Heart right ventricle (tissue), 16 donors: ENCODE results near the gene PLXDC2. TPM values are rescaled to one million over a fixed set of nuclear protein-coding genes. Genes with fewer than 3 reads are reported as not detected.

Experiments used
- ATAC-seq, 8 donors: fragments of 200-7000 bp; cut with Tn5 transposase; one replicate each; pipeline ENCODE4 v1.9.1; 2020; ENCODE audit warnings: mild to moderate bottlenecking in 8 of 8, moderate library complexity in 8 of 8, moderate number of reproducible peaks in 1 of 8
- DNase-seq, 2 donors: peaks; one replicate each; pipeline ENCODE4 v3.0.0-alpha.2; 2020
- H3K27ac ChIP-seq, 10 donors: fragments of 200-600 bp; sonication (generic) in 2 of 10; one replicate each; pipeline versions ENCODE4 v1.5.0 to v1.8.0; 2020 to 2022; ENCODE audit warnings: mild to moderate bottlenecking in 3 of 10
- H3K27me3 ChIP-seq, 7 donors: fragments of 200-600 bp; one replicate each; pipeline ENCODE4 v1.8.0; 2021 to 2022; ENCODE audit warnings: mild to moderate bottlenecking in 2 of 7
- H3K36me3 ChIP-seq, 9 donors: fragments of 200-600 bp; sonication (generic) in 1 of 9; one replicate each; pipeline versions ENCODE4 v1.5.0 to v1.8.0; 2020 to 2022; ENCODE audit warnings: mild to moderate bottlenecking in 2 of 9
- H3K4me1 ChIP-seq, 9 donors: fragments of 200-600 bp; sonication (generic) in 1 of 9; one replicate each; pipeline versions ENCODE4 v1.5.0 to v1.8.0; 2020 to 2022; ENCODE audit warnings: mild to moderate bottlenecking in 4 of 9
- H3K4me3 ChIP-seq, 10 donors: fragments of 200-600 bp; sonication (generic) in 2 of 10; one replicate each; pipeline versions ENCODE4 v1.5.0 to v1.8.0; 2020 to 2022; ENCODE audit warnings: mild to moderate bottlenecking in 7 of 10, moderate library complexity in 2 of 10
- H3K9me3 ChIP-seq, 11 donors: fragments of 200-600 bp in 10 of 11; sonication (generic) in 2 of 11; one replicate each; pipeline versions ENCODE4 v1.5.0 to v1.8.0; 2013 to 2022; ENCODE audit warnings: mild to moderate bottlenecking in 2 of 11, control low read depth in 1 of 11, moderate library complexity in 1 of 11
- WGBS, 2 donors: extraction: QIAGEN DNeasy Blood & Tissue Kit; methylation state at CpG; one replicate each; pipeline ENCODE4 v1.1.7; 2013; ENCODE audit warnings: inconsistent platforms in 1 of 2; 5-methylcytosine and 5-hydroxymethylcytosine counted together
- intact Hi-C, 10 donors: fragments of 100-400 bp; cut with DNase I; formaldehyde crosslinking; loops; one replicate each; pipeline versions ENCODE4 v1.11.1 to v1.14.2; 2022
- polyA plus RNA-seq, 2 donors: library from polyadenylated mRNA; stranded (reverse); fragments of 200-250 nt; gene quantifications; one replicate each; pipeline ENCODE4 v1.2.3, GENCODE V29; 2013
- total RNA-seq, 10 donors: library from RNA; stranded (reverse); fragmentation: NEBNext Ultra II Directional in 3 of 10; extraction: Animal tissue kit (Norgen Biotek cat#: 25700) in 3 of 10; gene quantifications; one replicate each; pipeline versions ENCODE4 v1.2.1 to v1.2.4, GENCODE V29; 2021 to 2023
- TF ChIP-seq, protein P1 (sequence below), 9 donors: fragments of 200-600 bp; sonication (generic) in 2 of 9; IDR thresholded peaks; one replicate each; pipeline versions ENCODE4 v1.5.0 to v1.8.0; 2021 to 2022; ENCODE audit warnings: antibody characterized with exemption in 9 of 9, mild to moderate bottlenecking in 5 of 9, moderate library complexity in 1 of 9
- donor health status: Arrhythmogenic right ventricular cardiomyopathy.
- donor health status: ischemic (EF 13 %, LVEDD 7.1; RV severe dilation, severe dysfunction).
- donor health status: healthy with polysubstance abuse.
- donor health status: DM: no; HTN: yes; CAD: no.
- donor health status: DM: no; HTN: no; CAD: no.
- donor health status: ischemic (EF 25% LVEDD 6.9; RV normal size, moderate dysfunction).
- donor health status: ischemic (EF 25% LVEDD 5.7; RV mildly dilated, moderate dysfunction).
- donor health status: healthy.
- donor health status: DM: yes; HTN: yes; CAD: no.
- donor health status: Ischemic cardiomyopathy.
- donor health status: ischemic (EF 35%, LVEDD 5.7; RV mildly dilated, moderate dysfunction).
- donor health status: nonischemic (EF 11% LVEDD 7.7; RV severe dilation, severe dysfunction).
- donor health status: DM: yes; HTN: yes; CAD: no.
- donor health status: PGD.
- donor health status: ischemic (EF 29% LVEDD 5.4; RV normal size, mild dysfunction).
- donor health status: nonischemic (EF 23%, LVEDD 6.1; RV moderate dilation, normal function).

Gene PLXDC2
- total and polyA plus RNA-seq, 12 donors, result 4.6 to 26.8 (median 16.9) TPM

DNA sequence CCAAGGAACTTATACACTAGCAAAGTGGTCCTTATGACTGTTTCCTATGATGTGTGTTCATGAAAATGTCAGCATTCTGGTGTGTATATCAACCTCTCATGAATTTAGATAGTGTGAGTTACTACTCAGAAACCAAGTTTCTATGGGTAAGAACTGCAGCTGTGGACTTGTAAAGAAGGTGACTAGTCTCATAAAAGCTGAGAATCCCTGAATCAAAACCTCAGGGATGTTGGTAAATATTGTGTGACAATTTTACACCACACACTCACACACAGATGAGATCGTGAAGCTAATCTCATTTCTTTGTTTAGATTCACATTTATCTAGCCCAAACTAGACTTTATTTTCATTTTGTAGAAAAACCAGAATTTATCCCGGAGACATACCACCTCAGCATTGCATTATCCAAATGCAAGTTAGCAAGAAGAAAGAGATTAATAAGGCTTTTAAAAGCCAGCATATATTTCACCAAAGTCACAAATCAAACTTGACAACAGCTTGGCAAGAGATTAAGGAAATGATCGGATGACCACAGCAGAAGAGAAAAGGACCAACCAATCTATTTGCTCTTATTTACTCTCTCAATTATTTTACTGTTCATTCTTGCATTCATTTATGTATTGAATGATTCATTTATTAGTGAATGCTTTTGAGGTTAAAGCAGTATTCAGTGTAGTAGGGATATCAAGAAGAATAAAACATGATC, 92.9 kb downstream of the PLXDC2 start:
- intact Hi-C loops, result no loop called here
- H3K27ac ChIP-seq, result no peak overlapping the region
- WGBS, 2 donors, result 52 to 89% methylated on average over 3 of the region's 3 CpGs
- DNase-seq, result no peak
- peaks cover 0 to under 1% (median 0%) of the 10 kb centered on the region in 11 donors for H3K9me3 ChIP-seq
- peaks cover 0 to 32% (median 5%) of the 10 kb centered on the region in 9 donors for H3K4me1 ChIP-seq
- H3K4me3 ChIP-seq, result no peak overlapping the region
- H3K36me3 ChIP-seq, result no peaks in the 10 kb centered on the region
- H3K27me3 ChIP-seq, result no peaks in the 10 kb centered on the region
- no peak for ATAC-seq
- TF ChIP-seq, protein P1, sequence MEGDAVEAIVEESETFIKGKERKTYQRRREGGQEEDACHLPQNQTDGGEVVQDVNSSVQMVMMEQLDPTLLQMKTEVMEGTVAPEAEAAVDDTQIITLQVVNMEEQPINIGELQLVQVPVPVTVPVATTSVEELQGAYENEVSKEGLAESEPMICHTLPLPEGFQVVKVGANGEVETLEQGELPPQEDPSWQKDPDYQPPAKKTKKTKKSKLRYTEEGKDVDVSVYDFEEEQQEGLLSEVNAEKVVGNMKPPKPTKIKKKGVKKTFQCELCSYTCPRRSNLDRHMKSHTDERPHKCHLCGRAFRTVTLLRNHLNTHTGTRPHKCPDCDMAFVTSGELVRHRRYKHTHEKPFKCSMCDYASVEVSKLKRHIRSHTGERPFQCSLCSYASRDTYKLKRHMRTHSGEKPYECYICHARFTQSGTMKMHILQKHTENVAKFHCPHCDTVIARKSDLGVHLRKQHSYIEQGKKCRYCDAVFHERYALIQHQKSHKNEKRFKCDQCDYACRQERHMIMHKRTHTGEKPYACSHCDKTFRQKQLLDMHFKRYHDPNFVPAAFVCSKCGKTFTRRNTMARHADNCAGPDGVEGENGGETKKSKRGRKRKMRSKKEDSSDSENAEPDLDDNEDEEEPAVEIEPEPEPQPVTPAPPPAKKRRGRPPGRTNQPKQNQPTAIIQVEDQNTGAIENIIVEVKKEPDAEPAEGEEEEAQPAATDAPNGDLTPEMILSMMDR (IDR thresholded peaks at IDR 0.05), result no peak

DNA sequence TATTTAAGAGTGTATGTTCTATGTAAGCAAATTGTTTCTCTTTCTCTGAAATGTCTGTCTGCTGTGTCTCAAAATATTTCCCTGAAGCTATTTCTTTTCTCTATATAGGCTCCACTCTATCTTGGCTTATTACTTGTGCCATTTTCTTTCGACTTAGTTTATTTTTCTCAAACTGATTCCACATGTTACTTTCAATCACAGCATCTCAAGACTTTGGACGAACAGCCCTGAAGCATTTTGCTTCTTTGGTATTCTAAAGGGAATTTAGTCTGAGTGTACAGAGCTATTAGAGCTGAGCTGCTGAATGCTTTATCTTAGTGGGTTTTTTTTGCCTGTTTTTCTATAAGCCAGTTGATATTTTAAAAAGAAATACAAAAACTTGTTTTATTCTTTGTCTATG, 95.7 kb downstream of the PLXDC2 start:
- intact Hi-C loops, result no loop called here
- H3K27me3 ChIP-seq, result no peaks in the 10 kb centered on the region
- WGBS, 2 donors, result 60 to 76% methylated on average over 2 of the region's 2 CpGs
- peaks cover 0 to 16% (median 5%) of the 10 kb centered on the region in 11 donors for H3K9me3 ChIP-seq
- no peak overlapping the region for H3K27ac ChIP-seq
- H3K36me3 ChIP-seq, result no peaks in the 10 kb centered on the region
- TF ChIP-seq, protein P1 (IDR thresholded peaks at IDR 0.05), result no peak
- peaks cover 0 to 21% (median 0%) of the 10 kb centered on the region in 9 donors for H3K4me1 ChIP-seq
- no peak overlapping the region for H3K4me3 ChIP-seq
- DNase-seq (no peak), ATAC-seq (no peak)

DNA sequence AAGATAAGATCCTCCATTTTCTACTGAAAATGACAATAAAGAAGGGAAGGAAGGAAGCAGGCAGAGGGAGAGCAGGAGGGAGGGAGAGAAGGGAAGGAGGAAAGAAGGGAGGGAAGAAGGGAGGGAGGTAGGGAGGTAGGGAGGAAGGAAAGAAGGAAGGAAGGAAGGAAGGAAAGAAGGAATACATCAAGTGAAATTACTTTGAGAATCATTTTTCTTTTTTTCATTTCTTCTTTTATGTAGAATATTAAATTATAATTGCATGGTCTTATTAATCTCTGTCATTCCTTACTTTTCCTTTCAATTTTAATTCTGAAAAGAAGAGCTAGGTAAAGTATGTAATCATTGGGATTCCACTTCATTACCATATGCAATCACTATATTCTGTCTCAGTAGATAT, 97.8 kb downstream of the PLXDC2 start:
- Histone ChIP-seq H3K4me1 (peaks cover 4 to 37% (median 12%) of the 10 kb centered on the region in 9 donors), H3K4me3 (no peak overlapping the region), H3K27me3 (no peaks in the 10 kb centered on the region), H3K36me3 (no peaks in the 10 kb centered on the region), H3K27ac (no peak overlapping the region), H3K9me3 (peaks cover 0 to 16% (median 5%) of the 10 kb centered on the region in 11 donors)
- TF ChIP-seq, protein P1 (IDR thresholded peaks at IDR 0.05), result no peak
- no peak for DNase-seq
- ATAC-seq, result no peak
- intact Hi-C loops, result no loop called here

DNA sequence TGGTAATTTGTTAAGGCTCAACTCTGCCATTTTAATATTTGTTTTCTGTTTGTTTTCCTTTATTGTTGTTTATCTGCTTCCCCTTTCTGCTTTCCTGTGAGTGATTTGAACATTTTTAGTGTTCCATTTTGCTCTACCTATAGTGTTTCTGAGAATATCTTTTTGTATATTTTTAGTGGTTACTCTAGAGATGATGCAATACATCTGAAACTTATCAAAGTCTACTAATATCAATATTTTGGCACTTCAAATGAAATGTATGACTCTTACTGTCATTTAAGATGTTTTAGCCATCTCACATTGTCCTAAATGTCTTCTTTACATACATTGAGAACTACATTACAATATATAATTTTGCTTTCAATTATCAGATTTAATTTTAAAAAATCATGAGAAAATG, 98.9 kb downstream of the PLXDC2 start:
- ATAC-seq (no peak), DNase-seq (no peak)
- Histone ChIP-seq H3K36me3 (no peaks in the 10 kb centered on the region), H3K27ac (no peak overlapping the region), H3K4me1 (peaks cover 10 to 48% (median 21%) of the 10 kb centered on the region in 9 donors), H3K9me3 (peaks cover 0 to 16% (median 5%) of the 10 kb centered on the region in 11 donors), H3K4me3 (no peak overlapping the region), H3K27me3 (no peaks in the 10 kb centered on the region)
- TF ChIP-seq, protein P1 (IDR thresholded peaks at IDR 0.05), result no peak
- intact Hi-C loops, result no loop called here
